RWPE2 (cell line): Measurements from ENCODE around the gene TRIM56.
"Not testable (repeated sequence)": the region's sequence is repeated elsewhere in the genome, so short reads cannot be mapped to it uniquely, and the experiment has no call there.

ENCODE experiments used
- ATAC-seq: fragments of 200-7000 bp; cut with Tn5 transposase; 3 replicates; pipeline ENCODE4 v1.9.1; 2021; ENCODE audit warnings: low read depth
- DNase-seq: peaks from one replicate; pipeline ENCODE4 v3.0.0-alpha.2; 2020; ENCODE audit warnings: low spot score
- H3K27ac ChIP-seq: fragments of 450-650 bp; 2 replicates; pipeline ENCODE4 v1.5.1; 2017; ENCODE audit warnings: mild to moderate bottlenecking; ENCODE audit not compliant: poor library complexity, severe bottlenecking
- H3K27me3 ChIP-seq: fragments of 250-450 bp; sonication (Bioruptor Pico); 2 replicates; pipeline ENCODE4 v1.5.1; 2021; ENCODE audit warnings: mild to moderate bottlenecking, moderate library complexity; ENCODE audit not compliant: insufficient read depth, poor library complexity, severe bottlenecking
- H3K36me3 ChIP-seq: fragments of 250-450 bp; sonication (Bioruptor Pico); 2 replicates; pipeline ENCODE4 v1.5.1; 2020; ENCODE audit warnings: low read depth, mild to moderate bottlenecking, moderate library complexity
- H3K4me1 ChIP-seq: fragments of 250-450 bp; sonication (Bioruptor Pico); 2 replicates; pipeline ENCODE4 v1.5.1; 2021; ENCODE audit warnings: mild to moderate bottlenecking, moderate library complexity; ENCODE audit not compliant: insufficient read depth, poor library complexity, severe bottlenecking
- H3K4me3 ChIP-seq: fragments of 250-450 bp; sonication (Bioruptor Pico); 2 replicates; pipeline ENCODE4 v1.5.1; 2021; ENCODE audit warnings: mild to moderate bottlenecking, moderate library complexity; ENCODE audit not compliant: severe bottlenecking
- H3K9me3 ChIP-seq: fragments of 250-450 bp; sonication (Bioruptor Pico); 2 replicates; pipeline ENCODE4 v1.5.1; 2021; ENCODE audit warnings: mild to moderate bottlenecking, moderate library complexity; ENCODE audit not compliant: severe bottlenecking
- TF ChIP-seq, protein P1 (sequence below): fragments of 450-650 bp; IDR thresholded peaks from one replicate; pipeline ENCODE4 v1.5.1; 2017; ENCODE audit warnings: mild to moderate bottlenecking, moderate library complexity; ENCODE audit not compliant: poor library complexity, severe bottlenecking

Gene TRIM56

DNA sequence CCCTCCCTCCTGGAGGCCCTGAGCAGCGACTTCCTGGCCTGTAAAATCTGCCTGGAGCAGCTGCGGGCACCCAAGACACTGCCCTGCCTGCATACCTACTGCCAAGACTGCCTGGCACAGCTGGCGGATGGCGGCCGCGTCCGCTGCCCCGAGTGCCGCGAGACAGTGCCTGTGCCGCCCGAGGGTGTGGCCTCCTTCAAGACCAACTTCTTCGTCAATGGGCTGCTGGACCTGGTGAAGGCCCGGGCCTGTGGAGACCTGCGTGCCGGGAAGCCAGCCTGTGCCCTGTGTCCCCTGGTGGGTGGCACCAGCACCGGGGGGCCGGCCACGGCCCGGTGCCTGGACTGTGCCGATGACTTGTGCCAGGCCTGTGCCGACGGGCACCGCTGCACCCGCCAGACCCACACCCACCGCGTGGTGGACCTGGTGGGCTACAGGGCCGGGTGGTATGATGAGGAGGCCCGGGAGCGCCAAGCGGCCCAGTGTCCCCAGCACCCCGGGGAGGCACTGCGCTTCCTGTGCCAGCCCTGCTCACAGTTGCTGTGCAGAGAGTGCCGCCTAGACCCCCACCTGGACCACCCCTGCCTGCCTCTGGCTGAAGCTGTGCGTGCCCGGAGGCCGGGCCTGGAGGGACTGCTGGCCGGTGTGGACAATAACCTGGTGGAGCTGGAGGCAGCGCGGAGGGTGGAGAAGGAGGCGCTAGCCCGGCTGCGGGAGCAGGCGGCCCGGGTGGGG, 2.2 kb downstream of the TRIM56 start:
- no peaks in the 10 kb centered on the region for H3K9me3 ChIP-seq
- H3K4me3 ChIP-seq = peak overlapping the region; percentile 1
- H3K4me1 ChIP-seq = peaks cover 11% of the 10 kb centered on the region
- no peaks in the 10 kb centered on the region for H3K27me3 ChIP-seq
- peaks cover 40% of the 10 kb centered on the region for H3K36me3 ChIP-seq
- ATAC-seq = no peak; the same call in 2 of the 3 replicates
- TF ChIP-seq, protein P1, sequence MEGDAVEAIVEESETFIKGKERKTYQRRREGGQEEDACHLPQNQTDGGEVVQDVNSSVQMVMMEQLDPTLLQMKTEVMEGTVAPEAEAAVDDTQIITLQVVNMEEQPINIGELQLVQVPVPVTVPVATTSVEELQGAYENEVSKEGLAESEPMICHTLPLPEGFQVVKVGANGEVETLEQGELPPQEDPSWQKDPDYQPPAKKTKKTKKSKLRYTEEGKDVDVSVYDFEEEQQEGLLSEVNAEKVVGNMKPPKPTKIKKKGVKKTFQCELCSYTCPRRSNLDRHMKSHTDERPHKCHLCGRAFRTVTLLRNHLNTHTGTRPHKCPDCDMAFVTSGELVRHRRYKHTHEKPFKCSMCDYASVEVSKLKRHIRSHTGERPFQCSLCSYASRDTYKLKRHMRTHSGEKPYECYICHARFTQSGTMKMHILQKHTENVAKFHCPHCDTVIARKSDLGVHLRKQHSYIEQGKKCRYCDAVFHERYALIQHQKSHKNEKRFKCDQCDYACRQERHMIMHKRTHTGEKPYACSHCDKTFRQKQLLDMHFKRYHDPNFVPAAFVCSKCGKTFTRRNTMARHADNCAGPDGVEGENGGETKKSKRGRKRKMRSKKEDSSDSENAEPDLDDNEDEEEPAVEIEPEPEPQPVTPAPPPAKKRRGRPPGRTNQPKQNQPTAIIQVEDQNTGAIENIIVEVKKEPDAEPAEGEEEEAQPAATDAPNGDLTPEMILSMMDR = no peak
- peak overlapping the region; percentile 95 for H3K27ac ChIP-seq
- no peak for DNase-seq

DNA sequence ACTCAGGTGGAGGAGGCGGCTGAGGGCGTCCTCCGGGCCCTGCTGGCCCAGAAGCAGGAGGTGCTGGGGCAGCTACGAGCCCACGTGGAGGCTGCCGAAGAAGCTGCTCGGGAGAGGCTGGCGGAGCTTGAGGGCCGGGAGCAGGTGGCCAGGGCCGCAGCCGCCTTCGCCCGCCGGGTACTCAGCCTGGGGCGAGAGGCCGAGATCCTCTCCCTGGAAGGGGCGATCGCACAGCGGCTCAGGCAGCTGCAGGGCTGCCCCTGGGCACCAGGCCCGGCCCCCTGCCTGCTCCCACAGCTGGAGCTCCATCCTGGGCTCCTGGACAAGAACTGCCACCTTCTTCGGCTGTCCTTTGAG, 2.8 kb downstream of the TRIM56 start:
- Histone ChIP-seq H3K9me3 (no peaks in the 10 kb centered on the region), H3K4me1 (peaks cover 11% of the 10 kb centered on the region), H3K36me3 (peaks cover 40% of the 10 kb centered on the region), H3K27ac (peak overlapping the region; percentile 95), H3K4me3 (no peak overlapping the region), H3K27me3 (no peaks in the 10 kb centered on the region)
- TF ChIP-seq, protein P1 = no peak
- no peak for ATAC-seq
- no peak for DNase-seq

DNA sequence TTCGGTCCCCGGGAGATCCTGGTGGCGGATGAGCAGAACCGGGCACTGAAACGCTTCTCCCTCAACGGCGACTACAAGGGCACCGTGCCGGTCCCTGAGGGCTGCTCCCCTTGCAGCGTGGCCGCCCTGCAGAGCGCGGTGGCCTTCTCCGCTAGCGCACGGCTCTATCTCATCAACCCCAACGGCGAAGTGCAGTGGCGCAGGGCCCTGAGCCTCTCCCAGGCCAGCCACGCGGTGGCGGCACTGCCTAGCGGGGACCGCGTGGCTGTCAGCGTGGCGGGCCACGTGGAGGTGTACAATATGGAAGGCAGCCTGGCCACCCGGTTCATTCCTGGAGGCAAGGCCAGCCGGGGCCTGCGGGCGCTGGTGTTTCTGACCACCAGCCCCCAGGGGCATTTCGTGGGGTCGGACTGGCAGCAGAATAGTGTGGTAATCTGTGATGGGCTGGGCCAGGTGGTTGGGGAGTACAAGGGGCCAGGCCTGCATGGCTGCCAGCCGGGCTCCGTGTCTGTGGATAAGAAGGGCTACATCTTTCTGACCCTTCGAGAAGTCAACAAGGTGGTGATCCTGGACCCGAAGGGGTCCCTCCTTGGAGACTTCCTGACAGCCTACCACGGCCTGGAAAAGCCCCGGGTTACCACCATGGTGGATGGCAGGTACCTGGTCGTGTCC, 3.7 kb downstream of the TRIM56 start:
- Histone ChIP-seq H3K27ac (no peak overlapping the region), H3K9me3 (no peaks in the 10 kb centered on the region), H3K4me3 (no peak overlapping the region), H3K4me1 (peaks cover 18% of the 10 kb centered on the region), H3K27me3 (no peaks in the 10 kb centered on the region), H3K36me3 (peaks cover 40% of the 10 kb centered on the region)
- no peak for ATAC-seq
- TF ChIP-seq, protein P1 = no peak
- no peak for DNase-seq

DNA sequence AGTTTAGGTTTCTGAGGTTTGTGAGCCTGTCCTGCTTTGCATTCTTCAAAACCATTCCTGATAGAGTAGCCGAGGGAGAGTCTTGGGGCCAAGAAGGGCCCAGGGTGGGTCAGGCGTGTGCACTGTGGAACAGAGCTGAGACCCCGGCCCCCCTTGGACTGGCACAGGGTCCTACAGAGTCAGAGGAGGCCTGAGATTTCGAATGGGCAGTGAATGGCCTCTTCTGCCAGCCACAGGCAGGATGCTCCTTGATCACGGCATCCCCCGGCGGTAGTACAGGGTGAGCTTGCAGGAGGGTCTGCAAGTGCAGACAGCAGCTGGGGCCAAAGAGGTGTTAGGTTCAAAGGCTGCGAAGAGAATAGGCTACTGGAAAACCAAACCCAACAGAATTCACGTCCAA, 4.6 kb downstream of the TRIM56 start:
- no peaks in the 10 kb centered on the region for H3K27me3 ChIP-seq
- peaks cover 19% of the 10 kb centered on the region for H3K4me1 ChIP-seq
- H3K36me3 ChIP-seq = peaks cover 40% of the 10 kb centered on the region
- no peak overlapping the region for H3K27ac ChIP-seq
- no peaks in the 10 kb centered on the region for H3K9me3 ChIP-seq
- DNase-seq (no peak), ATAC-seq (no peak)
- TF ChIP-seq, protein P1 = no peak
- H3K4me3 ChIP-seq = no peak overlapping the region

DNA sequence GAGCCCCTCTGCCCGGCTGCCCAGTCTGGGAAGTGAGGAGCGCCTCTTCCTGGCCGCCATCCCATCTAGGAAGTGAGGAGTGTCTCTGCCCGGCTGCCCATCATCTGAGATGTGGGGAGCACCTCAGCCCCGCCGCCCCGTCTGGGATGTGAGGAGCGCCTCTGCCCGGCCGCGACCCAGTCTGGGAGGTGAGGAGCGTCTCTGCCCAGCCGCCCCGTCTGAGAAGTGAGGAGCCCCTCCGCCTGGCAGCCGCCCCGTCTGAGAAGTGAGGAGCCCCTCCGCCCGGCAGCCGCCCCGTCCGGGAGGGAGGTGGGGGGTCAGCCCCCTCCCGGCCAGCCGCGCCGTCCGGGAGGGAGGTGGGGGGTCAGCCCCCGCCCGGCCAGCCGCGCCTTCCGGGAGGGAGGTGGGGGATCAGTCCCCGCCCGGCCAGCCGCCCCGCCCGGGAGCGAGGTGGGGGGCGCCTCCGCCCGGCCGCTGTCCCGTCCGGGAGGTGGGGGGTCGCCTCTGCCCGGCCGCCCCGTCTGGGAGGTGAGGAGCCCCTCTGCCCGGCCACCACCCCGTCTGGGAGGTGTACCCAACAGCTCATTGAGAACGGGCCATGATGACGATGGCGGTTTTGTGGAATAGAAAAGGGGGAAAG, 7.1 kb downstream of the TRIM56 start:
- H3K27ac ChIP-seq = peak overlapping the region; percentile 74
- DNase-seq, H3K9me3 ChIP-seq, H3K27me3 ChIP-seq, H3K4me3 ChIP-seq, ATAC-seq: not testable (repeated sequence)
- H3K36me3 ChIP-seq = peaks cover 32% of the 10 kb centered on the region
- H3K4me1 ChIP-seq = peaks cover 13% of the 10 kb centered on the region
